Activated T-cell treated with anti-CD3 and anti-CD28 coated beads, Interleukin-2, amount 50 U/mL, for 72 hours (primary cell): ENCODE measurements around the gene FARP2. TPM values are rescaled to one million over a fixed set of nuclear protein-coding genes. Genes with fewer than 3 reads are reported as not detected.
"Not testable (repeated sequence)": the region's sequence is repeated elsewhere in the genome, so short reads cannot be mapped to it uniquely, and the experiment has no call there.

Experiments used
- ATAC-seq, 2 donors: fragments of 150-1000 bp; cut with Tn5 transposase; replicated peaks in 1 of 2; 2 replicates each; pipeline ENCODE4 v1.10.0; 2021; ENCODE audit warnings: moderate library complexity in 2 of 2, mild to moderate bottlenecking in 1 of 2
- DNase-seq, 2 donors: peaks; one replicate each; pipeline ENCODE4 v3.0.0; 2021 to 2022; ENCODE audit warnings: mixed read lengths in 1 of 2
- H3K27ac Mint-ChIP-seq: one replicate; pipeline ENCODE4 v1.8.0; 2022; ENCODE audit warnings: mild to moderate bottlenecking, moderate library complexity, mixed read lengths
- H3K27me3 Mint-ChIP-seq: one replicate; pipeline ENCODE4 v1.8.0; 2022; ENCODE audit warnings: low read depth, mixed read lengths
- H3K36me3 Mint-ChIP-seq, 2 donors: one replicate each; pipeline ENCODE4 v1.8.0; 2022; ENCODE audit warnings: mixed read lengths in 2 of 2, mild to moderate bottlenecking in 1 of 2; ENCODE audit not compliant: insufficient read depth in 2 of 2
- H3K4me1 Mint-ChIP-seq: one replicate; pipeline ENCODE4 v1.8.0; 2022; ENCODE audit warnings: low read depth, mixed read lengths
- H3K4me3 Mint-ChIP-seq, 2 donors: one replicate each; pipeline ENCODE4 v1.8.0; 2022; ENCODE audit warnings: mild to moderate bottlenecking in 2 of 2, mixed read lengths in 2 of 2, moderate library complexity in 2 of 2
- H3K9me3 Mint-ChIP-seq, 2 donors: one replicate each; pipeline ENCODE4 v1.8.0; 2022; ENCODE audit warnings: mixed read lengths in 2 of 2
- total RNA-seq, 2 donors: library from RNA; stranded (reverse); gene quantifications; one replicate each; pipeline ENCODE4 v1.2.3, GENCODE V29; 2022

The FARP2 gene
- total RNA-seq, 2 donors from 2014 or later = 30.2 to 30.8 TPM

DNA sequence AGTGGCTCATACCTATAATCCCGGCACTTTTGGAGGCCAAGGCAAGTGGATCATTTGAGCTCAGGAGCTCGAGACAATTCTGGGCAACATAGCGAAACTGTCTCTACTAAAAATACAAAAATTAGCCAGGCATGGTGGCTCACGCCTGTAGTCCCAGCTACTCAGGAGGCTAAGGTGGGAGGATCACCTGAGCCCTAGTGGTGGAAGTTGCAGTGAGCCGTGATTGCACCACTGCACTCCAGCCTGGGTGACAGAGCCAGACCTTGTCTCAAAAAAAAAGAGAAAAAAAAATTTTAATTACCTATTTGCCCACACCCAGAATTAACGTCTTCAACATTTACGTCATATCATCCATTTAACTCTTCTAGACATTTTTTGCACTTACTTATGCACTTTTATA is 29.4 kb downstream of the FARP2 start:
- not testable (repeated sequence) for ATAC-seq, H3K4me1 Mint-ChIP-seq, H3K36me3 Mint-ChIP-seq, H3K27me3 Mint-ChIP-seq, DNase-seq, H3K4me3 Mint-ChIP-seq, H3K27ac Mint-ChIP-seq, H3K9me3 Mint-ChIP-seq

DNA sequence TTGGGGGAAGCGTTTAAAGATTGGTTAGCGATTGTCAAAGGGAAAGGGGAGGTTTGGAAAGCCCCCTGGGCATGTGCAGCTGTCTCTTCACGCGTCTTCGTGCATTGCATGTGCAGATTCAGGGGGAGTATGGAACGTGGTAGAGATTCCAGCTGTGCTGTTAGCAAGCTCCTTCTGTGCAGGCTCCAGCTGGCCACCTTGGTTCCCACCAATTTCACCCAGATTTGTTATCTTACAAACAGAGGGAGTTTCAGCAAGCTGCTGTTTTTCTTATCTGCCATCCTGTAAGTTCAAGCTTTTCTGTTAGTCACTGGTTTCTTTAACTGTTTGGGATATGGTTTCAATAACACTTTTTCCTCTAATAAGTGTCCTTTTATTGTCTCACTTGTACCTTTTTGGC is 30.4 kb downstream of the FARP2 start:
- Mint-ChIP-seq H3K9me3 (peaks cover 0 to 1% of the 10 kb centered on the region in 2 donors), H3K4me3 (no peak overlapping the region)

DNA sequence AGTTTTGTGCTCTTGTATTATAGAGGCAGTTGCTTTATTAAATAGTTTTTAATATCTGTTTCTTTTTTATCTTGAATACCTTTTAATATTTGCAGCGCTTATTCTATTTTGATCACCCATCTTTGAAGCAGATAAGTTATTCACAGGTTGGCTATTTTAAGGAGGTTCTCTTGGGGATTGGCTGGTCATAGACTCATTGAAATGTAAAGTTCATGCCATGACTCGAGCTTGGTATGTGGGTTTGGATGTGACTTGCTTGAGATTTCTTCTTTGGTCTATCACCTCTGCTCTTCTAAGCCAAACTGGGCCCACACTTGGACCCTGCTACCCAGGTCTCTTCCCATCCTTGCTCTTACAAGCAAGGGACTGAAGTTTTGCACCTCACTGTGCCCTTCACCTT is 33.6 kb downstream of the FARP2 start:
- ATAC-seq (no peak), DNase-seq (no peak)
- peaks cover 0 to 1% of the 10 kb centered on the region in 2 donors for H3K9me3 Mint-ChIP-seq
- peaks cover 0 to 5% of the 10 kb centered on the region in 2 donors for H3K36me3 Mint-ChIP-seq
- peaks cover 20% of the 10 kb centered on the region for H3K4me1 Mint-ChIP-seq
- no peaks in the 10 kb centered on the region for H3K27me3 Mint-ChIP-seq
- no peak overlapping the region for H3K27ac Mint-ChIP-seq
- no peak overlapping the region for H3K4me3 Mint-ChIP-seq

More for the DNA sequence above, 30.4 kb downstream of the FARP2 start:
- no peaks in the 10 kb centered on the region for H3K27me3 Mint-ChIP-seq
- no peak overlapping the region for H3K27ac Mint-ChIP-seq
- H3K36me3 Mint-ChIP-seq = peaks cover 0 to 9% of the 10 kb centered on the region in 2 donors
- ATAC-seq = no peak
- DNase-seq = no peak
- peaks cover 16% of the 10 kb centered on the region for H3K4me1 Mint-ChIP-seq

DNA sequence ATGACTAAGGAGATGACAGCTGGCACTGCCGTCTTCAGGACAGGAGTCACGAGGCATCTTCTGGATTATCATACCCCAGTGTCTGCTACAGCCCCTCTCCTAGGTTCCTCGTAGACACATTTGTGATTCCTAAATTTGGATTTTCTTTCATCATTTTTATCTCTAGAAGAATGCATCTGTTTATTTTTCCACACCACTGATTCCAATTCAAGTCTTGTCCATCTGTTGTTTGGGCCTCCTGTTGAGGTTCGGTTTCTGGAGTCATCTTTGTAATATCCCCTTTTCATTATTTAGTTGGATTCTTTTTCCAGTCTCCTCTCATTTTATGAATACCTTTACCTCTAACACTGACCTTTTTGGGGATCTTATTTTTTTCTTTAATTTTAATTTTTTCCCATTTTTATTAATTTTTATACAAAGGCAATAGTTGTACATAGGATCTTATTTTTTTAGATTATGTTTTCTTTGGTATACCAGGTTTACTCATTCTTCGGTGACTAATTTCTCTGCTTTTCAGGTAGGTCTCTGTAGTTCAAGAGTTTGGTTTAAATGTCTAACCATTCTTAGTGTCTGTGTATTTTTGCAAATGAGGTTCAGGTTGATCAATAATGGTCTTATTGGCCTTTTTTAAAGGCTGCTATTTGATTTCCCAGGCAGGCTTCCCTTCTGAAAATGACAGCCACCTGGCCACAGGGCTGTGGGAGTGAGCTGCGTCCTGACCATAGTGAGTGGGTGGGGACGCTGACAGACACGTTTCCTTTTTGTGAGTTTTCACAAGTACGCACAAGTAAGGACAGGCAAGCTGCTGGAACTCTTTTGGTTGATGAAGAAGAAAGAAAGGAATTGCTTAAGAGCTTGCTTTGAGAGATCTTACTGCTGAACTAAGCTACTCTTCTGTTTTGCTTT is 34.5 kb downstream of the FARP2 start:
- H3K36me3 Mint-ChIP-seq = peaks cover 0 to 5% of the 10 kb centered on the region in 2 donors
- ATAC-seq (peak; percentile 59 to 69), DNase-seq (peak; percentile 18 to 29)
- peak overlapping the region in 1 of 2 donors; percentile 27 for H3K4me3 Mint-ChIP-seq
- no peak overlapping the region for H3K27ac Mint-ChIP-seq
- H3K9me3 Mint-ChIP-seq = peaks cover 0 to 1% of the 10 kb centered on the region in 2 donors
- H3K4me1 Mint-ChIP-seq = peaks cover 20% of the 10 kb centered on the region
- no peaks in the 10 kb centered on the region for H3K27me3 Mint-ChIP-seq

DNA sequence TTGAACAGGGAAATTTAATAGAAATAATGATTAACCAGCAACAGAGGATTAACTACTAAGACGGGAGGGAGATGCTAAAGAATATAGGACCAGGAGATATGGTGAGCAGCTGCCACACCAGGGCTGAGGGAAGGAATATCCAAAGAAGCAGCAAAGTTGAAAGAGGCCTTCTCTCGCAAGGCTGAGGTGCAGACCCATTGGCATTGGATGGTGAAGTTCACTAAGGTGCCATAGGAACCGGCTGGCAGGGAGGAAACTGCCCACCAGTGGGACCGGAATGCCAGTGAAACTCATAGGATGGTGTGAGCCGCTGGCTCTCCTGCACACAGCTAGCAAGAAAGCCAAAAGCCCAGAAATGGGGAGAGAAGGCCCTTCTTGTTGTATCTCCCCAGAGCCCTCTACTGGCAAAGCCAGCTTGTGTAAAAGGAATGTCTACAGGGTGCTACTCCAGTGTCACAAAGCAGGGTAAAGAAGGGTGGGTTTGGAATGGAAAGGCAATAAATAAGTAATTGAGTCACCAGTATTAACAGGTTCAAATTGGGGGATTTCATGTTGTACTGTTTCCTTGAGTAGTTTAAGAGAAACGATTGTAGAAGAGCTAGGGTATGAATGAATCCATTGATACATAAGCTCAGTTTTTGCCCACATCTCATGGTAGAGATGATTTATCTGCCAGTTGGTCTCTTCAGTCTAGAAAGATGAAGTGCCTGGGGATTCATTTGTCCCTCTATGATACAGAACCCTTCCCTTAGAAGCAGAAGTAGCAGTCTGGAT is 36.0 kb downstream of the FARP2 start:
- ATAC-seq (no peak), DNase-seq (no peak)
- Mint-ChIP-seq H3K36me3 (peaks cover 2 to 3% of the 10 kb centered on the region in 2 donors), H3K9me3 (peaks cover 0 to 1% of the 10 kb centered on the region in 2 donors), H3K27me3 (no peaks in the 10 kb centered on the region), H3K27ac (no peak overlapping the region), H3K4me3 (no peak overlapping the region), H3K4me1 (peaks cover 20% of the 10 kb centered on the region)

DNA sequence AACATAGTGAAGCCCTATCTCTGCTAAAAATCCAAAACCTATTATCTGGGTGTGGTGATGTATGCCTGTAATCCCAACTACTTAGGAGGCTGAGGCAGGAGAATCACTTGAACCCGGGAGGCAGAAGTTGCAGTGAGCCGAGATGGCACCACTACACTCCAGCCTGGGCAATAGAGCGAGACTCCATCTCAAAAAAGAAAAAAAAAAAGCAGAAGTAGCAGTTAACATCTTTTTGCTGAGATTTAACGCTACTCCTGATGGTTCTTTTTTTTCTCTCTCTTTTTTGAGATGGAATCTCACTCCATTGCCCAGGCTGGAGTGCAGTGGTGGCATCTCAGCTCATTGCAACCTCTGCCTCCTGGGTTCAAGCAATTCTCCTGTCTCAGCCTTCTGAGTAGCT is 36.7 kb downstream of the FARP2 start:
- peaks cover 20% of the 10 kb centered on the region for H3K4me1 Mint-ChIP-seq
- H3K36me3 Mint-ChIP-seq, H3K27ac Mint-ChIP-seq, ATAC-seq, H3K9me3 Mint-ChIP-seq, H3K27me3 Mint-ChIP-seq, H3K4me3 Mint-ChIP-seq, DNase-seq: not testable (repeated sequence)

DNA sequence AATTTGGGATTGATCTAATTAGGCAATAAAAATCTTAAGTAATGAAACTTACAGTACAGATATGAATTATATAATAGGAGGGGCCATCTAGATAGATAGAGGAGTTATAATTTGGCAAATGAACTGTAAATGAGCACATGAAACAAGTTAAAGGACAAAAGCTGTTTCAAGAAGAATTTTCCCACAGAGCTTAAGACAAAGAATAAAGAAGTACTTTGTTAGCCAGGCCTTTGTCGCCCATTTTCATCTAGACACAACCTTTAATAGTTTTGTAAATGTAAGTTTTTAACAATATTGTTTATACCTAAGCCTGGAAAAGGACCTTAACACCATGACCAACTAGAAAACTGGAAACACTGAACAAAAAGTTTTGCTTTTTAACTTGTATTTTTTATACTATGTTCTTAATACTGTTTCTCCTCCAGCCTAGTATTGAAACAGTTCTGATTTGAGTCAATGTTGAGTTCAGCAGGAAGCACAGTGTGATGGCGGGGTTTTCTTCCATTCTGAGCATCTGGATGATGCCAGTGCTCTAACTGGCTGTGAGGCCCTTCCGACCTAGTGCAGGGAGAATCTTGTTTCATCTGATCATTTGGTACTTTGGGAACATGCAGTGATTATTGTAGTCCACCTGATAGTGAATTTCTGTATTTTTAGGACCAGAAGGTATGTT is 37.6 kb downstream of the FARP2 start:
- no peak for DNase-seq
- Mint-ChIP-seq H3K4me1 (peaks cover 20% of the 10 kb centered on the region), H3K27ac (no peak overlapping the region), H3K9me3 (no peaks in the 10 kb centered on the region), H3K36me3 (peaks cover 2% of the 10 kb centered on the region in 2 donors), H3K4me3 (no peak overlapping the region), H3K27me3 (no peaks in the 10 kb centered on the region)
- peak in 1 of 2 donors; percentile 59 for ATAC-seq

DNA sequence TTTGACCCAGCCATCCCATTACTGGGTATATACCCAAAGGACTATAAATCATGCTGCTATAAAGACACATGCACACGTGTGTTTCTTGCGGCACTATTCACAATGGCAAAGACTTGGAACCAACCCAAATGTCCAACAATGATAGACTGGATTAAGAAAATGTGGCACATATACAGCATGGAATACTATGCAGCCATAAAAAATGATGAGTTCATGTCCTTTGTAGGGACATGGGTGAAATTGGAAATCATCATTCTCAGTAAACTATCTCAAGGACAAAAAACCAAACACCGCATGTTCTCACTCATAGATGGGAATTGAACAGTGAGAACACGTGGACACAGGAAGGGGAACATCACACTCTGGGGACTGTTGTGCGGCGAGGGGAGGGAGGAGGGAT is 40.7 kb downstream of the FARP2 start:
- not testable (repeated sequence) for H3K27ac Mint-ChIP-seq, ATAC-seq, H3K27me3 Mint-ChIP-seq, DNase-seq, H3K36me3 Mint-ChIP-seq, H3K4me3 Mint-ChIP-seq, H3K9me3 Mint-ChIP-seq, H3K4me1 Mint-ChIP-seq

GRCh38 chr2:241399941-241400922 is 44.1 kb downstream of the FARP2 start:
- Mint-ChIP-seq H3K36me3 (peaks cover 0 to 2% of the 10 kb centered on the region in 2 donors), H3K27me3 (no peaks in the 10 kb centered on the region), H3K27ac (no peak overlapping the region), H3K4me3 (no peak overlapping the region), H3K4me1 (no peaks in the 10 kb centered on the region), H3K9me3 (no peaks in the 10 kb centered on the region)
- no peak for ATAC-seq
- DNase-seq = no peak

- no peak overlapping the region for H3K4me3 Mint-ChIP-seq
- no peaks in the 10 kb centered on the region for H3K9me3 Mint-ChIP-seq
- peaks cover 12% of the 10 kb centered on the region for H3K4me1 Mint-ChIP-seq
- DNase-seq = no peak
- no peaks in the 10 kb centered on the region for H3K27me3 Mint-ChIP-seq
- H3K36me3 Mint-ChIP-seq = peaks cover 0 to 8% of the 10 kb centered on the region in 2 donors
- no peak overlapping the region for H3K27ac Mint-ChIP-seq
- ATAC-seq = no peak
These were observed 52.8 kb downstream of the FARP2 start for GRCh38 chr2:241408849-241409248.

- Mint-ChIP-seq H3K4me1 (peaks cover 12% of the 10 kb centered on the region), H3K27ac (no peak overlapping the region), H3K4me3 (no peak overlapping the region), H3K9me3 (no peaks in the 10 kb centered on the region), H3K27me3 (no peaks in the 10 kb centered on the region), H3K36me3 (peaks cover 2 to 10% of the 10 kb centered on the region in 2 donors)
- no peak for ATAC-seq
- DNase-seq = no peak
These were observed 54.7 kb downstream of the FARP2 start for GRCh38 chr2:241410739-241411176.

GRCh38 chr2:241412144-241412543 is 56.1 kb downstream of the FARP2 start:
- ATAC-seq = no peak
- no peaks in the 10 kb centered on the region for H3K27me3 Mint-ChIP-seq
- no peak overlapping the region for H3K4me3 Mint-ChIP-seq
- no peak for DNase-seq
- H3K27ac Mint-ChIP-seq = no peak overlapping the region
- peaks cover 12% of the 10 kb centered on the region for H3K4me1 Mint-ChIP-seq
- H3K9me3 Mint-ChIP-seq = no peaks in the 10 kb centered on the region
- peaks cover 2 to 10% of the 10 kb centered on the region in 2 donors for H3K36me3 Mint-ChIP-seq
